Spinal cord (tissue), 10 donors: ENCODE data around the gene AKAP13. TPM values are rescaled to one million over a fixed set of nuclear protein-coding genes. Genes with fewer than 3 reads are reported as not detected.
A peak's percentile ranks its signal among the peaks of the same experiment; 100 is the strongest.
"Not testable (repeated sequence)": the region's sequence is repeated elsewhere in the genome, so short reads cannot be mapped to it uniquely, and the experiment has no call there.

Experiments
- DNase-seq, 6 donors: peaks; one replicate each; pipeline versions ENCODE4 v3.0.0 to v3.0.0-alpha.2; 2013 to 2015; ENCODE audit warnings: low spot score in 6 of 6, low read depth in 4 of 6
- H3K27ac ChIP-seq: one replicate; pipeline ENCODE4 v1.5.1; 2013; ENCODE audit warnings: low read depth, low read length, control low read depth
- H3K27me3 ChIP-seq: one replicate; pipeline ENCODE4 v1.6.1; 2013; ENCODE audit warnings: low read length; ENCODE audit not compliant: control insufficient read depth, insufficient read depth
- H3K36me3 ChIP-seq: one replicate; pipeline ENCODE4 v1.6.1; 2013; ENCODE audit warnings: low read length; ENCODE audit not compliant: control insufficient read depth, insufficient read depth
- H3K4me1 ChIP-seq: one replicate; pipeline ENCODE4 v1.6.1; 2013; ENCODE audit warnings: low read length; ENCODE audit not compliant: control insufficient read depth, insufficient read depth
- H3K4me3 ChIP-seq: one replicate; pipeline ENCODE4 v1.5.1; 2013; ENCODE audit warnings: low read depth, low read length, control low read depth
- H3K9me3 ChIP-seq: one replicate; pipeline ENCODE4 v1.6.1; 2013; ENCODE audit warnings: low read length; ENCODE audit not compliant: control insufficient read depth, insufficient read depth
- WGBS: methylation state at CpG from one replicate; pipeline ENCODE4 v1.1.5; 2013; ENCODE audit warnings: missing lambda C conversion rate; ENCODE audit not compliant: insufficient coverage; 5-methylcytosine and 5-hydroxymethylcytosine counted together
- polyA plus RNA-seq, 2 donors: library from polyadenylated mRNA; unstranded; fragments of 120-200 nt; gene quantifications; one replicate each; pipeline ENCODE4 v1.2.1, GENCODE V29; 2013; ENCODE audit not compliant: insufficient read length in 2 of 2
- total RNA-seq, 2 donors: library from RNA; depleted of rRNA in 1 of 2; stranded (reverse); fragments of 120-200 nt in 1 of 2; fragments of >200 nt in 1 of 2; gene quantifications; one replicate each; pipeline versions ENCODE4 v1.2.3 to v1.2.4, GENCODE V29; 2013 to 2014
- donor health status: healthy.

The AKAP13 gene
- total and polyA plus RNA-seq, 4 donors = 52.5 to 114 (median 89.2) TPM

- Histone ChIP-seq H3K27me3 (no peaks in the 10 kb centered on the region), H3K36me3 (no peaks in the 10 kb centered on the region), H3K9me3 (no peaks in the 10 kb centered on the region), H3K4me1 (peaks cover 3% of the 10 kb centered on the region), H3K27ac (no peak overlapping the region), H3K4me3 (no peak overlapping the region)
- no CpG with 5 or more reads among the region's 1 CpG for WGBS
- no peak for DNase-seq
Measured at GRCh38 chr15:85340321-85340665, 40.1 kb upstream of the AKAP13 start.

- DNase-seq = no peak
- Histone ChIP-seq H3K9me3 (no peaks in the 10 kb centered on the region), H3K27me3 (no peaks in the 10 kb centered on the region), H3K36me3 (no peaks in the 10 kb centered on the region), H3K27ac (no peak overlapping the region), H3K4me3 (no peak overlapping the region), H3K4me1 (peaks cover 3% of the 10 kb centered on the region)
Measured at GRCh38 chr15:85340852-85341251, 39.6 kb upstream of the AKAP13 start.

- H3K4me3 ChIP-seq, DNase-seq, H3K27me3 ChIP-seq, H3K36me3 ChIP-seq, H3K27ac ChIP-seq, H3K4me1 ChIP-seq, H3K9me3 ChIP-seq: not testable (repeated sequence)
- no CpG with 5 or more reads among the region's 6 CpGs for WGBS
Measured at GRCh38 chr15:85342163-85342562, 38.2 kb upstream of the AKAP13 start.

- not testable (repeated sequence) for DNase-seq, H3K9me3 ChIP-seq, H3K36me3 ChIP-seq, H3K4me1 ChIP-seq, H3K4me3 ChIP-seq, H3K27me3 ChIP-seq, H3K27ac ChIP-seq
- WGBS = no CpG with 5 or more reads among the region's 5 CpGs
Measured at GRCh38 chr15:85343443-85343842, 37.0 kb upstream of the AKAP13 start.

- H3K27ac ChIP-seq, H3K4me1 ChIP-seq, DNase-seq, H3K36me3 ChIP-seq, H3K9me3 ChIP-seq, H3K27me3 ChIP-seq, H3K4me3 ChIP-seq: not testable (repeated sequence)
- no CpG with 5 or more reads among the region's 1 CpG for WGBS
Measured at GRCh38 chr15:85344241-85344640, 36.2 kb upstream of the AKAP13 start.

- WGBS = 93% methylated on average over 2 of the region's 6 CpGs
- not testable (repeated sequence) for H3K36me3 ChIP-seq, H3K27ac ChIP-seq
Measured at GRCh38 chr15:85344653-85345114, 35.7 kb upstream of the AKAP13 start.

GRCh38 chr15:85345196-85345918, 35.0 kb upstream of the AKAP13 start:
- not testable (repeated sequence) for DNase-seq, H3K9me3 ChIP-seq, H3K36me3 ChIP-seq, H3K4me1 ChIP-seq, H3K27ac ChIP-seq, H3K27me3 ChIP-seq, H3K4me3 ChIP-seq
- WGBS = no CpG with 5 or more reads among the region's 4 CpGs

More at GRCh38 chr15:85344653-85345114, 35.7 kb upstream of the AKAP13 start:
- H3K9me3 ChIP-seq, H3K4me1 ChIP-seq, H3K27me3 ChIP-seq, DNase-seq, H3K4me3 ChIP-seq: not testable (repeated sequence)

- not testable (repeated sequence) for H3K36me3 ChIP-seq, H3K27me3 ChIP-seq, H3K9me3 ChIP-seq, H3K4me3 ChIP-seq, H3K4me1 ChIP-seq, DNase-seq, H3K27ac ChIP-seq
- no CpG with 5 or more reads among the region's 1 CpG for WGBS
Measured at GRCh38 chr15:85346462-85347084, 33.8 kb upstream of the AKAP13 start.

GRCh38 chr15:85347264-85348047, 32.9 kb upstream of the AKAP13 start:
- not testable (repeated sequence) for H3K9me3 ChIP-seq, H3K27me3 ChIP-seq, H3K27ac ChIP-seq, H3K4me1 ChIP-seq, H3K4me3 ChIP-seq, H3K36me3 ChIP-seq
- no CpG with 5 or more reads among the region's 5 CpGs for WGBS
- peak in 1 of 6 donors; percentile 61 for DNase-seq
